ENCODE data around the gene PRKAR1B.

The PRKAR1B gene

DNA sequence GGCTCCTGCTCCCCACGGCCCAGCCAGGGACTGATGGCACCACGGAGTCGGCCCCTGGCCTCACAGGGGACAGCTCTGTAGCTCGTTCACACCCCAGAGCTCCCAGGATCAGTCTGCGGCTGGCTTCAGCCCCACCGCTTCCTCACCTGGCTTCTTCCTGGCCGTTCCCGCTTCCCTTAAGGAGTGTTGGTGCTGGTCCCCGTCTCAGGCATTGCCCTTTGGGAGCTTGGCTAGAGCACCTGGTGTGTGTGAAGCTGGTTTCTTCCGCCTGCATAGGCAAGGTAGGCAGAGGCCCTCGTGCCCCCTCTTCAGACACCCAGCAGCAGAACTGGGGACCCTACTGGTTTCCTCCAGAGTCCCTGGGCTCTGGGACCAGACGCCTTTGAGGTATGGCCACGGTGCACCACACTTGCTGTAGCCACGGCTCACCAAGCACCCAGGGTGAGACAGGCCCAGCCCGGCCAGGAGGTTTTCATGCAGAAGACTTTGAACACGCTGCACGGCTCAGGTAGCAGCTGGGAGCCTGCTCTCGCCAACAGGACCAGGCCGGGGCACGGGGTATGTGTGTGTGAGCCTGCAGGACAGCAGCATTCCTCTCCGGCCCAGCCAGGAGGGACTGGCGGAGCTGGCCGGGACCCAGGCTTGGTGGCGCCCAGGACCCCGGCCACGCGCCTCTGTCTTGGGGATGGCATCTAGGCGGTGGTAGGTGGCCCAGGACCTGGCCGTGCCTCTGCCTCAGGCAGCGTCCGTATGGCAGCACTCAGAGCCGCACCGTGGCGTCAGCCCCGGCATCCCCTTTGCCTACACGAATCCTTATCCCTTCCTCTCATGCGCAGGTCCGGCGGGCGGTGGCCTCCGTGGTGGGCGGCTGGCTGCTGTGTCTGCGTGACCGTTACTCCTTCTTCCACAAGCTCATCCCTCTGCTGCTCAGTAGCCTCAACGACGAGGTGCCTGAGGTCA, 13.2 kb upstream of the PRKAR1B start:
- no peak for DNase-seq (ENCODE audit: low read depth)

GRCh38 chr7:739455-739982, 12.4 kb upstream of the PRKAR1B start:
- DNase-seq (ENCODE audit: low read depth), result no peak

DNA sequence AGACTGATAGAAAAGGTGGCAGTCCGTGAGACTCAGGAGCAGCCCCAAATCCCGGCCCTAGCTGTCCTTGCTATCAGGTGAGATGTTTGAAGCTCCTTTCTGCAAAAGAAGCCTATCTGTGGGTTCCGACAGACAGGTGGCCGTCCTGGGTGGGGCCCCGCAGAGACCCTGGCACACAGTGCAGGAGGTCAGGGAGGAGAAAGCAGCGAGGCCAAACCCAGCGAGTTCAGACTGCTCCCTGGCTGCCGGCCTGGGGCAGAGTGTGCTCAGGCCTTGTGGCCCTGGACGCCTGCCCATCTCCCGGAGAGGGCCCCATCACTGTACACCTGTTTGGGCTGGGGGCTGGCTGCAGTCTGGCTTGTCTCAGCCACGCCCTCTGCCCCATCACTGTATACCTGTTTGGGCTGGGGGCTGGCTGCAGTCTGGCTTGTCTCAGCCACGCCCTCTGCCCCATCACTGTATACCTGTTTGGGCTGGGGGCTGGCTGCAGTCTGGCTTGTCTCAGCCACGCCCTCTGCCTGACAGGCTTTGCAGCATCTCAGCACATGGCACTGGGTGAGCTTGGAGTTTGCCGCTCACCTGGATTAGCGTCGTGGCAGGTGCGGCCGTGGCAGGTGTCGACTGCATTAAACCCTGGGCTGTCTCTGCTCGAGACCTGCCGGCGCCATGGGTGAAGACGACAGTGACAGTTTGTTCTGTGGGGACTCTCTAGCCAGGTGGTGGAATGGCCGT, 11.8 kb upstream of the PRKAR1B start:
- no peak for DNase-seq (ENCODE audit: low read depth)

GRCh38 chr7:738241-738640, 11.2 kb upstream of the PRKAR1B start:
- DNase-seq (ENCODE audit: low read depth), result no peak

GRCh38 chr7:734808-735207, 7.7 kb upstream of the PRKAR1B start:
- no peak for DNase-seq (ENCODE audit: low read depth)

GRCh38 chr7:734214-734613, 7.1 kb upstream of the PRKAR1B start:
- DNase-seq (ENCODE audit: low read depth), result no peak

- no peak for DNase-seq (ENCODE audit: low read depth)
These were observed 5.5 kb upstream of the PRKAR1B start for GRCh38 chr7:732556-732955.

- DNase-seq (ENCODE audit: low read depth), result no peak
These were observed 5.0 kb upstream of the PRKAR1B start for GRCh38 chr7:732094-732541.

- DNase-seq (ENCODE audit: low read depth), result no peak
These were observed 4.5 kb upstream of the PRKAR1B start for GRCh38 chr7:731440-732085.

DNA sequence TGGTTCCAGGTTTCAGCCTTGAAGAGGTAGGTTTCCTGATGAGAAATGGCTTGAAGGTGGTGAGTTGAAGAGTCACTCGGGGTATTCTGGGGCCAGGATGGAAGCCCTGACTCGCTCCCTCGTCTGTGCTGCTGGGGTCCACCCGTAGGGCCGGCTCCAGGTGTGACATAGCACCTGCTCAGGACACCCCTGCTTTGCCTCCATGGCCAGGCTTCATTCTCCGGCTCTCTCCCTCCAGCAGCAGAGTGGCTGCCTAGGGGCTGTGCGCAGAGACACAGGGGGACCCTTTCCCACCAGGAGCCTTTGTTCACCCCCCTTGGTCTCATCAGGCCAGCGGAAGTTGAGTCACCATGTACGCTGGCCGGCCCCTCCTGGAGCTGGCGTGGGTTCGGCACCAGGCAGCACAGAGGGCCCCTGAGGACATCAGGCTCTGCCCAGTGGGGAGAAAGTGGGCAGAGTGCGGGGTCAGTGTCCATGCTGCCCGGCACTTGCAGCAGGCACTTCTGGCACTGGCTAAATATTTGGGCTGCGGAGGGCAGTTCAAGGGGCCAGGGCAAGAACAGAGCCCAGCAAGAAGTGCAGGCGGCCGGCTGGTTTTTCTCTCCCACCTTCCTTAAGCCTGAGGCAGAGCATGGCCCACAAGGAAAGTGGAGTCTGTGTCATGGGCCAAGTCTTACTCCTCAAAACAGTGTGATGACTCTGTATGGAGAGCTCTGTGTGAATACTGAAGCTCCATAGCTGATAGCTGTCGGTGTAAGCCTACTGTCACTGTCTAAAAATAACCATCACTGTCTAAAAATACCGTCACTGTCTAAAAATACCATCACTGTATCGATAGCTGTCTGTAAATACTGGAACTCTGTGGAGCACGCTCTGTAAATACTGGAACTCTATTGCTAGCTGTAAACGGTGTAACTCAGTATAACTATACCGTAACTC, 3.7 kb upstream of the PRKAR1B start:
- no peak for DNase-seq (ENCODE audit: low read depth)

GRCh38 chr7:729140-730000, 2.3 kb upstream of the PRKAR1B start:
- no peak for DNase-seq (ENCODE audit: low read depth)

DNA sequence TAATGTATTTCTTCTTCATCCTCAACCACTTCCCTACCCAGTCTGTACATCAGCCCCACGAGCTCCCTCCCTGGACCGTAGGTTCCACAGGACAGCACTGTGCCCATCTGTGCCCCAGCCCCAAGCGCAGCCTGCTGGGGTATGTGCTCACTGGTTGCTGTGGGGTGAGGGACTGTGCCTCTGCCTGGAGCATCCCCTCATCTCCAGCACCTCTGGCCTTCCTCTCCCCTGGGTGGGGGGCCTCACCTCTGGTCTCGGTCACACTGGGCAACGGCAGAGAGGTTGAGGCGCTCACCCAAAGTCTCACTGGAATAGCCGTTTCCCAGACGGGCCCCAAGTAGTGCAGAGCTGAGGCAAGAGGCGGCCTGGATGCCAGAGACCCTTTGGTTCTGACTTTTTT, 1.5 kb upstream of the PRKAR1B start:
- no peak for DNase-seq (ENCODE audit: low read depth)

GRCh38 chr7:727806-728460, 852 bp upstream of the PRKAR1B start:
- DNase-seq (ENCODE audit: low read depth), result no peak

DNA sequence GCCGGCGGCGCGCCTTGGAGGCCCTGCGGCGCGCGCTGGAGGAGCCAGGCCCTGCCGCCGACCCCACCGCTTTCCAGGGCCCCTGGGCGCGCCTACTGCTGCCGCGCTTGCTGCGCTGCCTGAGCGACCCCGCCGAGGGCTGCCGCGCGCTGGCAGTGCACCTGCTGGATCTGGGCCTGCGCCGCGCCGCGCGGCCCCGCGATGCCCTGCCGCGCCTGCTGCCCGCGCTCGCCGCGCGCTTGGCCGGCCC, 302 bp downstream of the PRKAR1B start:
- no peak for DNase-seq (ENCODE audit: low read depth)

DNA sequence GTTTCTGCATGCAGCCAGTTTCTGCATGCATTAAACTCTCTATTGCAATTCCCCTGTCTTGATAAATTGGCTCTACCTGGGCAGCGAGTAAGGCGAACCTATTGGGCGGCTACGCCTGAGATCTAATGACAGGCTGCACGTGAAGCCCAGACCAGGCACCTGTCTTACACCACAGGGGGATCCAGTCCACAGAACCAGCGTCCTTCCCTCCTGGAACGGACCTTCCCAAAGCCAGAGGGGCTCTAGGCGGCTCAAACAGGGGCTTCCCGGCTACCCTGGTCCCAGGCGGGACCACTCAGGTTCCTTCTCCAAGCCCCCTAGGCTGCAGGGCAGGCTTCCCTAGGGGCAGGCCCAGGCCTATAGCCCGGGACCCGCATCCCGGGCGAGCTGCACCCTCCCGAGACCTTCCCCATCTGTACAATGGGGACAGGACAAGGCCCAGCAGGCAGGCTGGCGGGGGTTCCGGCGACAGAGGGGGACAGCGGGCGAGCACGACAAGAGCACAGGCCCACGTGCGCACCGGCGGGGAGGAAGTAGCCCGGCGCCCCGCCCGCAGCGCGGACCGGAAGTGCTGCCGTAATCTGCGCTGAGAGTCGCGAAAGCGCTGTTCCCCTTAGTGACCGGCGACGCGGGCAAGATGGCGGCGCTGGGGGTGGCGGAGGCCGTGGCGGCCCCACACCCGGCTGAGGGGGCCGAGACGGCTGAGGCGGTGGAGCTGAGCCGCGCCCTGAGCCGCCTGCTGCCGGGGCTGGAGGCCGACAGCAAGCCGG, 812 bp downstream of the PRKAR1B start, which contains the start of gene DNAAF5:
TSS of gene DNAAF5 (plus strand) at position 616 of the 770 bp plus-strand sequence. CDS start at position 638, 22 bp downstream.
- DNase-seq (ENCODE audit: low read depth), result peak; percentile 74

DNA sequence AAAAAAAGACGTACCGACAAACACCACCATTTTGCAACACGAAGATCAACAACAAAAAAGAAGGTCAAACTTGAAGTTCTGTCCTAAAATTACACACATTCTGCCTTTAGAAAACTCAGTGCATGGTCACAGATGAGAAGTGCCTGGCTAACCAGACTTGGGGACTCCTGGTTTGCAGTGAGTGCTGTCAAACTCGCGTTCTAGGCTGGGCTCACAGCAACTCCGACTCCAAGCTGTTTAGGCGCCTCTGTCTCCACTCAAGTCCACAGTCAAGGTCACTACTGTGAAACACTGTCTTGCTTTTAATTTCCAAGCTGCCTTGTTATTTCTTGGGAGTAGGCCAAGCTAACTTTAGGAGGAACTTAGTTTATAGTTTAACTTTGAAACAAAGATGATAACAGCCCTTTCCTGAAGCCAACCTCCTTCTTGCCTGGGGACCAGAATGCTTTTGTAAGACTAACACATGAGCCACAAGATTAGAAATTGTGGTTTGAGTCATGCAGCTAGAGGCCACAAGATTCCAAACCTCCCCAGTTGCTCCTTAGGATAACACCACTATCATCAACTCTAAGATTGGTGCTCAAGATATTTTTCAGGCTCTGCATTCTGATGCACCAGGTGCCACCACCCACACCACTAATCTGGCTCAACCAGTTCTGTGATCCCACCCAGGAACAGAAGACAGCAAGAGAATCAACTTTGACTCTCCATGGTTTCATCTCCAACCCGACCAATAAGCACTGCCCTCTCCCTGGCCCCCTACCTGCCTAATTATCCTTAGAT, 1.7 kb downstream of the PRKAR1B start:
- no peak for DNase-seq (ENCODE audit: low read depth)

DNA sequence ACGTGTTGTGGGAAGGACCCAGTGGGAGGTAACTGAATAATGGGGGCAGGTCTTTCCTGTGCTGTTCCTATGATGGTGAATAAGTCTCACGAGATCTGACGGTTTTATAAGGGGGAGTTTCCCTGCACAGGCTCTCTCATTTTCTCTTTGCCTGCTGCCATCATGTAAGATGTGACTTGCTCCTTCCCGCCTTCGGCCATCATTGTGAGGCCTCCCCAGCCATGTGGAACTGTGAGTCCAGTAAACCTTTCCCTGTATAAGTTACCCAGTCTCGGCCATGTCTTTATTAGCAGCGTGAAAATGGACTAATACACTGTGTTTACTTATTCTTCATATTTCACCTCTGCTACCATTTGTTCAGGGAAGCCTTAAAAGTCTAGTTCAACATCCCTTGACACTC, 2.8 kb downstream of the PRKAR1B start:
- DNase-seq (ENCODE audit: low read depth), result no peak

- no peak for DNase-seq (ENCODE audit: low read depth)
These were observed 3.5 kb downstream of the PRKAR1B start for GRCh38 chr7:723541-723940.

Data from T follicular helper cell (primary cell).